BLaER1 (cell line): ENCODE results near the gene KIF1A.

Experiments
- H3K27ac ChIP-seq: shearing (Covaris generic); formaldehyde crosslinking; 2 replicates; pipeline ENCODE4 v1.8.1; 2022
- H3K27me3 ChIP-seq: shearing (Covaris generic); formaldehyde crosslinking; 2 replicates; pipeline ENCODE4 v1.8.1; 2022
- H3K36me3 ChIP-seq: shearing (Covaris generic); formaldehyde crosslinking; 2 replicates; pipeline ENCODE4 v1.8.1; 2022
- H3K4me1 ChIP-seq: shearing (Covaris generic); formaldehyde crosslinking; 2 replicates; pipeline ENCODE4 v1.8.1; 2022
- H3K4me2 ChIP-seq: shearing (Covaris generic); formaldehyde crosslinking; 2 replicates; pipeline ENCODE4 v1.8.1; 2022
- H3K4me3 ChIP-seq: shearing (Covaris generic); formaldehyde crosslinking; 2 replicates; pipeline ENCODE4 v1.8.1; 2022
- H3K9ac ChIP-seq: shearing (Covaris generic); formaldehyde crosslinking; 2 replicates; pipeline ENCODE4 v1.8.1; 2022
- H3K9me3 ChIP-seq: shearing (Covaris generic); formaldehyde crosslinking; 2 replicates; pipeline ENCODE4 v1.8.1; 2022
- H4K20me1 ChIP-seq: shearing (Covaris generic); formaldehyde crosslinking; 2 replicates; pipeline ENCODE4 v1.8.1; 2022
- Cebpa-rat ChIP-seq: shearing (Covaris generic); IDR thresholded peaks from 2 replicates; pipeline ENCODE4 v1.8.1; 2022

Gene KIF1A

GRCh38 chr2:240672701-240673190 lies 147.3 kb downstream of the KIF1A start:
- TF ChIP-seq Cebpa-rat, result no peak
- Histone ChIP-seq H4K20me1 (no peaks in the 10 kb centered on the region), H3K9me3 (no peaks in the 10 kb centered on the region), H3K27ac (no peak overlapping the region), H3K9ac (no peak overlapping the region), H3K4me3 (no peak overlapping the region), H3K36me3 (no peaks in the 10 kb centered on the region), H3K4me2 (no peak overlapping the region), H3K27me3 (no peaks in the 10 kb centered on the region), H3K4me1 (peaks cover 7% of the 10 kb centered on the region; the same call in 1 of the 2 replicates)

GRCh38 chr2:240672076-240672700 lies 147.8 kb downstream of the KIF1A start:
- H3K9me3 ChIP-seq, result no peaks in the 10 kb centered on the region
- no peaks in the 10 kb centered on the region for H4K20me1 ChIP-seq
- no peak for TF ChIP-seq Cebpa-rat
- no peak overlapping the region for H3K9ac ChIP-seq
- no peaks in the 10 kb centered on the region for H3K36me3 ChIP-seq
- peaks cover 7% of the 10 kb centered on the region; the same call in 1 of the 2 replicates for H3K4me1 ChIP-seq
- no peak overlapping the region for H3K4me3 ChIP-seq
- no peaks in the 10 kb centered on the region for H3K27me3 ChIP-seq
- H3K4me2 ChIP-seq, result no peak overlapping the region
- H3K27ac ChIP-seq, result no peak overlapping the region

- H3K36me3 ChIP-seq, result no peaks in the 10 kb centered on the region
- H3K27me3 ChIP-seq, result no peaks in the 10 kb centered on the region
These were observed 149.1 kb downstream of the KIF1A start for GRCh38 chr2:240670950-240671349.

GRCh38 chr2:240670402-240670801 lies 149.6 kb downstream of the KIF1A start:
- no peaks in the 10 kb centered on the region for H4K20me1 ChIP-seq
- TF ChIP-seq Cebpa-rat, result no peak
- H3K27ac ChIP-seq, result no peak overlapping the region

More at GRCh38 chr2:240670950-240671349, 149.1 kb downstream of the KIF1A start:
- H4K20me1 ChIP-seq, result no peaks in the 10 kb centered on the region
- no peak overlapping the region for H3K9ac ChIP-seq
- H3K27ac ChIP-seq, result no peak overlapping the region
- H3K9me3 ChIP-seq, result no peaks in the 10 kb centered on the region
- no peak overlapping the region for H3K4me2 ChIP-seq
- peaks cover 7% of the 10 kb centered on the region; the same call in 1 of the 2 replicates for H3K4me1 ChIP-seq
- no peak for TF ChIP-seq Cebpa-rat
- no peak overlapping the region for H3K4me3 ChIP-seq

GRCh38 chr2:240664622-240665021 lies 155.4 kb downstream of the KIF1A start:
- no peaks in the 10 kb centered on the region for H3K36me3 ChIP-seq
- no peak overlapping the region for H3K4me3 ChIP-seq
- H3K9ac ChIP-seq, result no peak overlapping the region
- peaks cover 14% of the 10 kb centered on the region for H3K9me3 ChIP-seq
- no peak overlapping the region for H3K4me2 ChIP-seq
- TF ChIP-seq Cebpa-rat, result no peak
- H3K27ac ChIP-seq, result no peak overlapping the region
- no peaks in the 10 kb centered on the region for H3K4me1 ChIP-seq
- H3K27me3 ChIP-seq, result no peaks in the 10 kb centered on the region
- no peaks in the 10 kb centered on the region for H4K20me1 ChIP-seq

More at GRCh38 chr2:240670402-240670801, 149.6 kb downstream of the KIF1A start:
- no peaks in the 10 kb centered on the region for H3K27me3 ChIP-seq
- H3K4me2 ChIP-seq, result no peak overlapping the region
- H3K4me3 ChIP-seq, result no peak overlapping the region
- H3K36me3 ChIP-seq, result no peaks in the 10 kb centered on the region
- no peak overlapping the region for H3K9ac ChIP-seq
- no peaks in the 10 kb centered on the region for H3K9me3 ChIP-seq
- peaks cover 7% of the 10 kb centered on the region; the same call in 1 of the 2 replicates for H3K4me1 ChIP-seq
